ENCODE results near the gene SCAMP4. TPM values are rescaled to one million over a fixed set of nuclear protein-coding genes. Genes with fewer than 3 reads are reported as not detected.

SCAMP4 gene, protein sequence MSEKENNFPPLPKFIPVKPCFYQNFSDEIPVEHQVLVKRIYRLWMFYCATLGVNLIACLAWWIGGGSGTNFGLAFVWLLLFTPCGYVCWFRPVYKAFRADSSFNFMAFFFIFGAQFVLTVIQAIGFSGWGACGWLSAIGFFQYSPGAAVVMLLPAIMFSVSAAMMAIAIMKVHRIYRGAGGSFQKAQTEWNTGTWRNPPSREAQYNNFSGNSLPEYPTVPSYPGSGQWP
- total RNA-seq (2014; rRNA removed; shearing (Covaris generic); ENCODE audit: low replicate concordance): 18.4 and 23.8 TPM in 2 replicates

DNA sequence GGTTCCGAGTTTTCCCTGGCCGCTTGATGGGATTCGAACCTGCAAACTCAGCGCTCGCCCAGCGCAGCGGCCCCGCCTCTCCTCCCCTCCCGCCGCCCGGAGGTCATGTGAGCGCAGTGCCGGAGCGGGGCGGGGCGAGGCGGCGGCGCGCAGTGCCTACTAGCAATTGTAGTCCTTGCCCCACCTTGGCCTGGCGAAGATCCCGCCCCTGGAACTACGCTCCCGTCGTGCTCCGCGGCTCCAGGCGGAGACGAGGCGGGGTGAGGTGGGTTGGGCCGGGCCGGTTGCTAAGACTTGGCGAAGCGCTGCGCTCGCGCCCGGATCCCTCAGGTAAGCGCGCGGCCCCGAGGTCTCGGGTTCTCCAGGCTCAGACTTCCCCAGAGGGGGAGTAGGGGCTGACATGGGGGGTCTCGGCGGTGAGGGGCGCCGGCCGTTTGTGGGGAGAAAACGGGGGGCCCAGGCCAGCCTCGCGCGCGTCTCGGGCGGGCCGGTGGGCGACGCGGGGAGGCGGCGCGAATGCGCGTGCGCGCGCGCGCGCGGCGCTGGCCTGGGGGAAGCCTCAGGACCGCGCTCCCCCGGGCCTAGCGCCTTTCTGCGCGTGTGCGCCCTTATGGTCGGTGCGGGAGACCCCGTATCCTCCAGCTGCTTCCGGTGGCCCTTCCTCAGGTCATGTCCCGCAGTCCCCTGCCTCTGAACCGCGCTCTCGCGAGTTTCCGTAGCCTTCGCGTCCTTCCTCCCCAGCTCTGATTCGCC lies at the start of gene SCAMP4, which contains the start of gene ADAT3:
SCAMP4 (plus strand) TSS at position 290 of the 753 bp plus-strand sequence. CDS start 9,621 bp downstream, outside the sequence.
ADAT3 (plus strand) TSS at position 290 of the 753 bp plus-strand sequence. CDS start 6,649 bp downstream, outside the sequence.
- Histone ChIP-seq H3K9me3 (ENCODE audit: low read length) (no peaks in the 10 kb centered on the region), H3K9me2 (replicated peaks; ENCODE audit: insufficient read depth, low read length) (no peaks in the 10 kb centered on the region), H3K4me1 (ENCODE audit: low read length) (peaks cover 29% of the 10 kb centered on the region), H2AFZ (ENCODE audit: low read length) (peak within 1 kb of the TSS; percentile 29), H4K20me1 (ENCODE audit: insufficient read depth, low read depth, low read length) (no peaks in the 10 kb centered on the region), H3K4me2 (ENCODE audit: low read depth, low read length, poor library complexity, severe bottlenecking) (peak within 1 kb of the TSS; percentile 84), H3K27ac (ENCODE audit: low read length) (peak within 1 kb of the TSS; percentile 60), H3K9ac (ENCODE audit: low read length) (peak within 1 kb of the TSS; percentile 79), H3K27me3 (ENCODE audit: low read length) (no peaks in the 10 kb centered on the region), H3K4me3 (ENCODE audit: low read length) (peak within 1 kb of the TSS; percentile 76), H3K36me3 (ENCODE audit: insufficient read depth, low read length) (no peaks in the 10 kb centered on the region), H3K79me2 (ENCODE audit: low read length) (peaks cover 43% of the 10 kb centered on the region)
- peak; percentile 100 for DNase-seq

- H3K79me2 ChIP-seq (ENCODE audit: low read length): peaks cover 91% of the 10 kb centered on the region
- peak overlapping the region; percentile 97 for H3K9ac ChIP-seq (ENCODE audit: low read length)
- peak overlapping the region; percentile 96 for H3K27ac ChIP-seq (ENCODE audit: low read length)
- H3K36me3 ChIP-seq (ENCODE audit: insufficient read depth, low read length): no peaks in the 10 kb centered on the region; the same call in 1 of the 2 replicates
- no peaks in the 10 kb centered on the region for H3K9me3 ChIP-seq (ENCODE audit: low read length)
- DNase-seq: peak; percentile 59
- peaks cover 84% of the 10 kb centered on the region for H3K4me1 ChIP-seq (ENCODE audit: low read length)
- H2AFZ ChIP-seq (ENCODE audit: low read length): no peak overlapping the region
- no peaks in the 10 kb centered on the region for H3K9me2 ChIP-seq (replicated peaks; ENCODE audit: insufficient read depth, low read length)
- peaks cover 57% of the 10 kb centered on the region for H4K20me1 ChIP-seq (ENCODE audit: insufficient read depth, low read depth, low read length)
- H3K4me2 ChIP-seq (ENCODE audit: low read depth, low read length, poor library complexity, severe bottlenecking): peak overlapping the region; percentile 90
- H3K27me3 ChIP-seq (ENCODE audit: low read length): no peaks in the 10 kb centered on the region
- peak overlapping the region; percentile 93 for H3K4me3 ChIP-seq (ENCODE audit: low read length)
Observed at GRCh38 chr19:1855828-1856255, 49.4 kb upstream of the SCAMP4 start.

GRCh38 chr19:1856345-1856697 lies 48.9 kb upstream of the SCAMP4 start:
- H3K79me2 ChIP-seq (ENCODE audit: low read length): peaks cover 91% of the 10 kb centered on the region
- peak overlapping the region; percentile 90 for H3K4me2 ChIP-seq (ENCODE audit: low read depth, low read length, poor library complexity, severe bottlenecking)
- peak overlapping the region; percentile 96 for H3K27ac ChIP-seq (ENCODE audit: low read length)
- DNase-seq: peak; percentile 54
- no peaks in the 10 kb centered on the region for H3K9me2 ChIP-seq (replicated peaks; ENCODE audit: insufficient read depth, low read length)
- H4K20me1 ChIP-seq (ENCODE audit: insufficient read depth, low read depth, low read length): peaks cover 61% of the 10 kb centered on the region
- H3K9ac ChIP-seq (ENCODE audit: low read length): peak overlapping the region; percentile 97
- no peak overlapping the region for H2AFZ ChIP-seq (ENCODE audit: low read length)
- no peaks in the 10 kb centered on the region; the same call in 1 of the 2 replicates for H3K36me3 ChIP-seq (ENCODE audit: insufficient read depth, low read length)
- H3K9me3 ChIP-seq (ENCODE audit: low read length): no peaks in the 10 kb centered on the region
- H3K27me3 ChIP-seq (ENCODE audit: low read length): no peaks in the 10 kb centered on the region
- peak overlapping the region; percentile 93 for H3K4me3 ChIP-seq (ENCODE audit: low read length)
- H3K4me1 ChIP-seq (ENCODE audit: low read length): peaks cover 88% of the 10 kb centered on the region

GRCh38 chr19:1856698-1857603 lies 48.2 kb upstream of the SCAMP4 start:
- Histone ChIP-seq H3K4me1 (ENCODE audit: low read length) (peaks cover 91% of the 10 kb centered on the region), H3K4me2 (ENCODE audit: low read depth, low read length, poor library complexity, severe bottlenecking) (peak overlapping the region; percentile 90)
- DNase-seq: peak; percentile 88

DNA sequence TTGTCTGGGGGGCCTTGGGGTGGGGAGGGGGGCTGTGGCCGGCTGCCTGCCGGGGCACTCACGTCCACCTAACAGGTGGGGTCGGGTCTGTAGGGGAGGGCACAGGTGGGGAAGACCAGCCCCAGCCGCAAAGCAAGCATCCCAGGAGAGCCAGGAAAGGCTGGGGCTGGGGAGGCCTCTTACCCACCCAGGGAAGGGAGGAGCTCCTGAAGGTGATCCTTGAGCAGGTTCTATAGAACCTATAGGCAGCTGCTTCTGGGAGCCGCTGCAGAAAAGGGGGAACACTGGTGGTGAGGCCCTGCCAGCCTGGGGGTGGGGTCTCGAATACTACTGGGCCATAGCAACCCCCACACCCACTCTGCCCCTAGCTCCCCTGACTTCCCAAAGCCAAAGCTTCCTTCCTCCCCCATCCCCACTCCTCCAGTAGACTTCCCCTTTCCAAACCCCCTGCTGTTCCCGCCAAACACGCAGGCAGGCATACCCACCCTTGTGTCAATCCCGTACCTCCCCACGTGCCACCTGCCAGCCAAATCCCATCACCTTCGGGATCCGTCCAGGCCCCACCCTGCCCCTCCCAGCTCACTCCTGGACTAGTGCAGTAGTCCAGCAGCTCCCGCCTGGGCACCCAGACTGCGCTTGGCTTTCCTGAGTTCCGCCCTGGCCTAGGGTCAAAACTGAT lies 47.4 kb upstream of the SCAMP4 start:
- DNase-seq: peak; percentile 51
- H3K36me3 ChIP-seq (ENCODE audit: insufficient read depth, low read length): no peaks in the 10 kb centered on the region
- peak overlapping the region; percentile 97 for H3K9ac ChIP-seq (ENCODE audit: low read length)
- H3K27me3 ChIP-seq (ENCODE audit: low read length): no peaks in the 10 kb centered on the region
- H4K20me1 ChIP-seq (ENCODE audit: insufficient read depth, low read depth, low read length): peaks cover 68% of the 10 kb centered on the region
- no peak overlapping the region for H2AFZ ChIP-seq (ENCODE audit: low read length)
- peak overlapping the region; percentile 90 for H3K4me2 ChIP-seq (ENCODE audit: low read depth, low read length, poor library complexity, severe bottlenecking)
- no peaks in the 10 kb centered on the region for H3K9me2 ChIP-seq (replicated peaks; ENCODE audit: insufficient read depth, low read length)
- peak overlapping the region; percentile 96 for H3K27ac ChIP-seq (ENCODE audit: low read length)
- no peaks in the 10 kb centered on the region for H3K9me3 ChIP-seq (ENCODE audit: low read length)
- H3K4me3 ChIP-seq (ENCODE audit: low read length): peak overlapping the region; percentile 93
- peaks cover 95% of the 10 kb centered on the region for H3K79me2 ChIP-seq (ENCODE audit: low read length)
- peaks cover 86% of the 10 kb centered on the region for H3K4me1 ChIP-seq (ENCODE audit: low read length)

More at GRCh38 chr19:1856698-1857603, 48.2 kb upstream of the SCAMP4 start:
- Histone ChIP-seq H3K36me3 (ENCODE audit: insufficient read depth, low read length) (no peaks in the 10 kb centered on the region), H4K20me1 (ENCODE audit: insufficient read depth, low read depth, low read length) (peaks cover 68% of the 10 kb centered on the region), H3K27me3 (ENCODE audit: low read length) (no peaks in the 10 kb centered on the region), H3K9me3 (ENCODE audit: low read length) (no peaks in the 10 kb centered on the region), H3K9me2 (replicated peaks; ENCODE audit: insufficient read depth, low read length) (no peaks in the 10 kb centered on the region), H2AFZ (ENCODE audit: low read length) (no peak overlapping the region), H3K79me2 (ENCODE audit: low read length) (peaks cover 96% of the 10 kb centered on the region), H3K4me3 (ENCODE audit: low read length) (peak overlapping the region; percentile 93), H3K27ac (ENCODE audit: low read length) (peak overlapping the region; percentile 96), H3K9ac (ENCODE audit: low read length) (peak overlapping the region; percentile 97)

GRCh38 chr19:1858412-1859081 lies 46.7 kb upstream of the SCAMP4 start:
- H3K4me2 ChIP-seq (ENCODE audit: low read depth, low read length, poor library complexity, severe bottlenecking): peak overlapping the region; percentile 90

GRCh38 chr19:1859331-1859781 lies 45.8 kb upstream of the SCAMP4 start:
- Histone ChIP-seq H3K36me3 (ENCODE audit: insufficient read depth, low read length) (no peaks in the 10 kb centered on the region), H3K9me2 (replicated peaks; ENCODE audit: insufficient read depth, low read length) (no peaks in the 10 kb centered on the region), H2AFZ (ENCODE audit: low read length) (no peak overlapping the region), H3K79me2 (ENCODE audit: low read length) (peaks cover 83% of the 10 kb centered on the region), H3K4me3 (ENCODE audit: low read length) (peak overlapping the region; percentile 93; the same call in 1 of the 2 replicates), H3K4me2 (ENCODE audit: low read depth, low read length, poor library complexity, severe bottlenecking) (peak overlapping the region; percentile 90), H3K27me3 (ENCODE audit: low read length) (no peaks in the 10 kb centered on the region), H3K9me3 (ENCODE audit: low read length) (no peaks in the 10 kb centered on the region), H3K9ac (ENCODE audit: low read length) (peak overlapping the region; percentile 97), H3K4me1 (ENCODE audit: low read length) (peaks cover 72% of the 10 kb centered on the region), H3K27ac (ENCODE audit: low read length) (peak overlapping the region; percentile 96), H4K20me1 (ENCODE audit: insufficient read depth, low read depth, low read length) (peaks cover 59% of the 10 kb centered on the region)
- DNase-seq: no peak

More at GRCh38 chr19:1858412-1859081, 46.7 kb upstream of the SCAMP4 start:
- H2AFZ ChIP-seq (ENCODE audit: low read length): no peak overlapping the region
- peaks cover 80% of the 10 kb centered on the region for H3K4me1 ChIP-seq (ENCODE audit: low read length)
- H3K9me3 ChIP-seq (ENCODE audit: low read length): no peaks in the 10 kb centered on the region
- no peaks in the 10 kb centered on the region for H3K9me2 ChIP-seq (replicated peaks; ENCODE audit: insufficient read depth, low read length)
- H3K79me2 ChIP-seq (ENCODE audit: low read length): peaks cover 89% of the 10 kb centered on the region
- H3K4me3 ChIP-seq (ENCODE audit: low read length): peak overlapping the region; percentile 93; the same call in 1 of the 2 replicates
- H3K27ac ChIP-seq (ENCODE audit: low read length): peak overlapping the region; percentile 96
- peaks cover 64% of the 10 kb centered on the region for H4K20me1 ChIP-seq (ENCODE audit: insufficient read depth, low read depth, low read length)
- no peaks in the 10 kb centered on the region for H3K27me3 ChIP-seq (ENCODE audit: low read length)
- H3K9ac ChIP-seq (ENCODE audit: low read length): peak overlapping the region; percentile 97
- peak; percentile 58 for DNase-seq
- H3K36me3 ChIP-seq (ENCODE audit: insufficient read depth, low read length): no peaks in the 10 kb centered on the region
